HG02763 (cell line): ENCODE results near the gene KRTAP5-2.

ENCODE experiments used
- ATAC-seq: cut with Tn5 transposase; IDR thresholded peaks from one replicate; pipeline ENCODE4 v1.9.1; 2021; ENCODE audit warnings: mild to moderate bottlenecking, moderate library complexity; ENCODE audit not compliant: unreplicated experiment

KRTAP5-2 gene

DNA sequence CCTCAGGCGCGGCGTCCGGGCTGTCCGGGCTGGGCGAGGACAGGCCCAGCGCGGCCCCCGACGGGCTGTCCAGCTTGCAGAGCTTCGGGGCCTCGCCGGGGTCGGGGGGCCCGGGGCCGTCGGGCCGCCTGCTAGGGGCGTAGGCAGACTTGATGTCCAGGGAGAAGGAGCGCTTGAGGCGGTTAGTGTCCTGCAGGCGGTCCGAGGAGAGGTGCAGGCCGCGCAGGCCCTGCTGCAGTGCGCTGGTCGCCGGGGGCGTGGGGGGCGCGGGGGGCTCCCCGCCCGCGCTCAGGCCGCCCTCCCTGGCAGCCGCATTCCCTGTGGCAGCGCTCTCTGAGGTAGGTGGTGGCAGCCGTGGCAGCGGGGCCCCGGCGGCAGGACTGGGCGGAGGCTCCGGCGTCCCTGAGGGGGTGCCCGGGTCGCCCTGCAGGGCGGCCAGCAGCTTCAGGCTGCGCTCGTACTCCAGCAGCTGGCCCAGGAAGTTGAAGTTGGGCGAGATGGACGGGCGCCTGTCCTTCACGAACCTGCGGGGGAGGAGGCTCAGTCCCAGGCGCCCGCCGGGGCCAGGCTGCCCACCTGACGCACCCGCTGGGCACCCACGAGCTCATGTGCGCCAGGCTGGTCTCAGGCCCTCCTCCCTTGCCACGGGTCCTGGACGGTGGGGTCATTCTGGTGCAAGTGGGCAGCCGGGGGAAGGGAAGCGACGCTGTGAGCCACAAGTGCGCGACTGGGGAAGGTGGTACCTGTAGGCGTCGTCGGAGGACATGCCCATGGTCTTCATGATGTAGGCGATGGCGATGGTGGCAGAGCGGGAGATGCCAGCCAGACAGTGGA, 40.8 kb downstream of the KRTAP5-2 start:
- ATAC-seq = no peak

DNA sequence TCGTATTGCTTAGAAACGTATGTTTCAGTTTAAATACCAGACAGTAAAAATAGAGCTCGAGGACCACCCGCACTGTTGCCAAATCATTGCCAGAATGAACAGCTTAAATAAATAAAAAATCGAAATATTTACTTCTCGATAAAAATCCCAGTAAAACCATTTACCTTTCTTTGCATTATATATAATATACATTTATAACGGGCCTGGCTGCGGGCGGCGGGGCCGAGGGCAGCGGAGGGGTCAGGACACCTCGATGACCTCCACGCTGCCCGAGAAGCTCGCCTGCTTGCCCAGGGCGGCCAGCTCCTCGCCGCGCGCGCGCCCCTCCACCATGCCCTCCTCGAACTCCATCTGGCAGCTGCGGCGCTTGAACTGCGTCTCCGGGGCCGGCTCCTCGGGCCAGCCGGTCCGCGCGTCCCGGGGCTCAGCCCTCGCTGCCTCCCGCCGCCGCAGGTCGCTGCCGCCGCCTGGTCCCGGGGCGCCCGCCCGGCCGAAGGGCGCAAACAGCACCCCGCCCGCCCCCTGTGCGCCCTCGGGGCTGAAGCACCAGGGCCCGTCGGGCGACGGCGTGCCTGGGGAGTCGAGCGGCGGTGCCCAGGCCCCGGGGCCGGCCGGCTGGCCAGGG, 41.7 kb downstream of the KRTAP5-2 start:
- no peak for ATAC-seq

DNA sequence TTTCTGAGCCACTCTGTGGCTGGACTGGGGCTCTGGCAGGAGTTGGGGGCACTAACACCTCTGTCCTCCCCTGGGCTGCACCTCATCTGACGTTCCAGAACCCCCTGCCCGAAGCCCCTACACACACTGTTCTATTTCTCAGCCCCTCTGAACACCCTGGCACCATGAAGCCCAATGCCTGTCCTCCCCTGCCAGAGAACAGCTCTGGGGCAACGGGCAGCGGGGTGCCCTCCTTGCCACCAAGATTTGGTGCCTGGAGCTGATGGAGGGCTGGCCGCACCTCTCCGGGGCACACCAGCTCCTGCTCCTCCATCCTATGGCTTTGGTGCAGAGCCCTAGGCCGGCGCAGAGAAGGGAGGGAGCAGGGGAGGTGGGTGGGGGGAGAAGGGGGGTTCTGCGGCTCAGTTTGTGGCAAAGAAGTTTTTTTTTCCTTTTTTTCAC, 42.4 kb downstream of the KRTAP5-2 start:
- no peak for ATAC-seq

DNA sequence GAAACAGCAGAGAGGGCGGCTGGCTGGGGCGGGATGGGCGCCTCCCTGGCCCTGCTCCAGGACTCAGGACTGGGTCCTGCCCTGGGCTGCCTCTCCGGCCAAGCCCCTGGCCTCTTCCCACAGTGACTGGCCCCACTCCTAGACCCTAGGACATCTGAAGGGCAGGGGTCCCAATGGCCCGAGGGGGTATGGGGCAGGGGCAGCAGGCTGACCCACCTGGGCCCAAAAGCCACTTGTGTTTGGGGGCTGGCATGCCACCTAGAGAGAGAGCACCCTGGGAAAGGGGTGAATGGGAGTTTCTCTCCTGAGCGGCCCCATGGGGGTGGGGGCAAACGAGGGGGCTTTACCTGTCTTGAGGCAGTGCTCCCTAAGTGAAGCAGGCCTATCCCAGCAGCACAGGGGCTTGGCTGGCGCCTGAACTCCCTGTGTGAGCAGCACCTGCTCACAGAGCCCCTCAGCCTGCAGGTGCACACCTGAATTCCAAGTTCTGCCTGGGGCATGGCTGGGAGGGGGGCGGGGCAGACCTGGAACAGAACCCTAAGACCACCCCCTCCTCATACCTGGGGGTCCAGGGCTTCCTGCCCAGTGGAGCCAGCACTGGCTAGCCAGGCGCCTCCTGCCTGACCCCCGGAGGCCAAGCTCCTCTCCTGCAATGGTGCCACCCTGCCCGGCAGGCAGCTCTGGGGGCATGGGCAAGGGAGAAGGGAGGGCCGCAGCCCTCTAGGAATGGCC, 42.9 kb downstream of the KRTAP5-2 start:
- no peak for ATAC-seq

DNA sequence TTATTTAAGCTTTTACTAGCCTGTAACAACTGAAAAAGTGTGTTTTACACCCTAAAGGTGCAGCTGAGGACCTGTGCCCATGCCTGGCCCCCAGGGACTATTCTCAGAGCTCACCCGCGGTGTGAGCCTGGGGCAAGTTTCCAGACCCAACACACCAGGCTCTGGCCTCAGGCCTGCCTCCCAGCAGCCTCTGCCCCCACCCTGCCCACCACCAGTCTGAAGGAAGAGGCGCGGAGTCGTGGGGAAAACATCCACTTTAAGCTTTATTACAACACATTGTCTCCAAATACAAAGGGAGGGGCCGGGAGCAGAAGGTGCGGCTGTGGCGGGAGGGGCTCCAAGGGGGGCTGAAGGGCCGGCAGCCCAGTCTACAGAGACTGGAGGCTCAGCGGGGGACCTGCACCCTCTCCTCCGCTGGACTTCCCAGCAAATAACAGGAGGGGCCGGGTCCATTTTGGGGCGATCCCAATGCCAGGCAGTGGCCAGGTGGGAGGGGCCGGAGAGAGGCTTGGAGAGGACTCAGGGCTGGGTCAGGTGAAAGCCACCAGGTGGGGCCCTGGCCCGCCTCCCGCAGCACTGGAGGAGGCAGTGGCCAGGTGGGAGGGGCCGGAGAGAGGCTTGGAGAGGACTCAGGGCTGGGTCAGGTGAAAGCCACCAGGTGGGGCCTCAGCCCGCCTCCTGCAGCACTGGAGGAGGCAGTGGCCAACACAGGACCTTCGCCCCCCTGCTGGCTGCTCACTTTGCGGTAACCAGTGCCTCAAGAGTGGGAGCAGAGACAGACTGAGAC, 44.1 kb downstream of the KRTAP5-2 start:
- ATAC-seq = no peak

DNA sequence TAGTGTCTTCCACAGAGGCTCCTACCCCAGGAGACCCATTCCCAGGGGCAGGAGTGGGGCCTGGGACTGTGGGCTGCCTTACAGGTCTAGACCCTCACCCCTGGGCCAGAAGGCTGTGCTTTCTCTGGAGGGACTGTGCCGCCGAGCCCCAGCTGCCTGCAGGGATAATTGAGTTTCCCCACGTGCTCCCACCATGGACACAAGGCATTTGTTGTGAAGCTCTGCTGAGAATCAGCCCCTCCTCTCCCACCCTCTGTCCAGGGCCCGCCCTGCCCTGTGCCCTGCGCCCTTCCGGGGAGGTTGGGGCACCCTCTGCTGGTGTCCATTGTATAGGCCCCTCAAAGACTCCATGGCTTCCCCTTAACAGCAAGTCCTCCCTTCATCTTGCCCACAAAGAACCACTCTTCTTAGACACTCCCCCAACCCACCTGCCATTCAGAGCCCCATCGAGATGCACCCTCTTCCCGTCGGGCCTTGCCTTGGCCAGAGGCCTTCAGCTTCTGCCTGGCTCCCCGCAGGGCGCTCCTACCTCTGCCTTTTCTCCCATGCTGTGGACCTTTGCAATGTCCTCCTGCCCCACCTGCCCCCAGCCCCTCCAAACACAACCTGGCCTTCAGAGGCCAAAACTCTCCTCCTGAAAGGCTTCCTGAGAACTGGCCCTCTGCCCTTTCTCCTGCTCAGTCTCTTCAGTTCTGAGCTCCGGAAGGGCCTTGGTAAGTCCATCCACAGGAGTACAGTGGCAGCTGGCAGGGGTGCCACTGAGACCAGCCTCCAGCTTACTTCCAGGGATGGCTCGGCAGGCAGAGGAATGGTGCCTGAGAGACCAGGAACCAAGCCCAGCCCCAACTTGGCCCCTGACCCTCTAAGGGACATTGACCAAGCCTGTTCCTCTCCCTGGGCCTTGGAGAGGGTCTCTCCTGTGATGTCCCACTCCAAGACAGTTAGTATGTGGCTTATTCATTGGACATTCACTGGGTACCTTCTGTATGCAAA, 48.5 kb downstream of the KRTAP5-2 start:
- no peak for ATAC-seq

DNA sequence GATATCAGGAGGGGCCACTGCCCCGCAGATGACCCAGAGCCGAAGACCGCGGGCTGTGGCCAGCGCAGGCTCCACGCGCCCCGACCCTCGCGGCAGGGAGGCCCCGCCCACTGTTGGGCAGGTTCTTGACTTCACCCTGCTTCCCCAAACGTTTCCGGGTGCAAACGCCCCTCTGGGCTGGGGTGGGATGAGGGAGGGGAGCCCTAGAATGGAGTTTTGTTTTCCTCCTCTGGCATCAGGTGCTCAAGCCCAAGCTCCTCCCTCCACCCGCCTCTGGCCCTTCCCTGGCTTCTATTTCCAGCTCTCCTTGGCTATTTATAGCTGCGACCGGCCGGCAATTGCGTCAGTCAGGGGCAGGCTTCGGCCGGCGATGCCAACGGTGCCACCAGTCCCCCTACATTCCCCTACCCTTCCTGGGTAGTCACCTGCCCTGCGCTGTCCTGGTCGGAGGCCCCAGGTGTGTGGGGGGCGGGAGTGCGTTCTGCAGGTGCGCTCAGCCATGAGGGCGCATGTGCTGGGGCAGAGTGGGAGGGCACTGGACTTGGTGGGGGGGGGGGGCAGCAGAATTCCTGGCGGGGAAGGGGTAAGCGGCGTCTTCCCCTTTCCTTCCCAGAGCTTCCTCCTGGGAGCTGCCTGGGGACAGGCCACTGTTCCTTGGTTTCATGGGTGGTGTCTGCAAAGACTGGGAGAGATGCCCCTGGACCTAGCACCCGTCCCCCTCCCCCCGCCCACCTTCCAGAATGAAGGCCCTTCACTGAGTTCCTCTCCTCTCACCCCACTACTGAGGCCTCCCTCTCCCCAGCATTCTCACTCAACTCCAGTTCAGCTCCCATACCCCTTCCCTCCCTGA, 49.6 kb downstream of the KRTAP5-2 start:
- no peak for ATAC-seq

DNA sequence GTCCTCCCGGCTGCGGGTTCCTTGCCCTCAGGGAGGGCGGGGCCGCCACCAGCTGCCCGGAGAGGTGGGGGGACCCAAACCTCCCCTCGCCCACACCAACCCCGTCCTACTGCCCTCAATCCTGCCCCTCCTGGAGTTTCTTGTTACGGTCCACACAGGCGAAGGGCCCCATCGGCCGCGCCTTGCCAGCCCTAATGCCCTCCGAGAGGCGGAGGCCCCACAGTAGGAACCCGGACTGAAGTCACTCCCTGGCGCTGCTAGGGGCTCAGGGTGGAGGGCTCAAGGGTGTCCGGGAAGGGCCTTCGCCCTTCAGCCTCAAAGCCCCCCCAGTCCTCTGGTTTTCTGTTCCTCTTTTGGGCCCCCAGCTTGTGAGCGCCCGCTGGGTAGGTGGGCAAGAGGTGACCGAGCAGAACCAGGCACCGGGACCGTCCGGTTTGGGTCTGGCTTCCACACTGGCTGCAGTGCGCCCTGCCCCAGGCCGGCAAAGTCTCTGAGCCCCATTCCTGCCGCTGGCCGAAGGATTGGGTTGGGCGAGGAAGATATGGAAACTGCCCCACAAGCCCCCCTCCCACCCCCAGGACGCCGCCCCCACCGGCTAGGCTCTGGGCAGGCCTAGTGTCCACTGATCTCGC, 50.5 kb downstream of the KRTAP5-2 start:
- ATAC-seq = no peak
